HEK293 (cell line): Measurements from ENCODE around the gene PRKCE.

Source experiments
- CTCF ChIA-PET: fragments of 350-600 bp; formaldehyde crosslinking; extraction: SDS; loops from one replicate; lab custom pipeline; 2021; ENCODE audit warnings: antibody characterized with exemption; lab: Yijun Ruan, JAX
- POLR2A ChIA-PET: fragments of 300-600 bp; formaldehyde crosslinking; extraction: SDS; loops from one replicate; lab custom pipeline; 2020; ENCODE audit warnings: antibody characterized with exemption, inconsistent platforms; lab: Yijun Ruan, JAX
- H3K27ac ChIP-seq: fragments of 200-500 bp; sonication (Bioruptor generic); 2 replicates; pipeline ENCODE4 v1.5.1; 2014; ENCODE audit warnings: low read depth, low read length, control low read depth, inconsistent platforms; ENCODE audit errors: extremely low read depth
- H3K36me3 ChIP-seq, 2 experiments: fragments of 200-500 bp in 1 of 2; sonication (Bioruptor generic) in 1 of 2; 1 replicate in 1 of 2; 2 replicates in 1 of 2; pipeline ENCODE4 v1.5.1; 2014 to 2017; ENCODE audit warnings: inconsistent platforms in 2 of 2, low read length in 2 of 2; ENCODE audit not compliant: control insufficient read depth in 2 of 2, insufficient read depth in 1 of 2
- H3K4me1 ChIP-seq: fragments of 200-500 bp; sonication (Bioruptor generic); 2 replicates; pipeline ENCODE4 v1.5.1; 2014; ENCODE audit warnings: mild to moderate bottlenecking, low read length, inconsistent platforms; ENCODE audit not compliant: control insufficient read depth, insufficient read depth
- H3K4me3 ChIP-seq: 2 replicates; pipeline ENCODE4 v1.5.1; 2011; ENCODE audit warnings: low read depth, mild to moderate bottlenecking, control low read depth, low read length, moderate library complexity
- H3K9me3 ChIP-seq: fragments of 200-500 bp; sonication (Bioruptor generic); 2 replicates; pipeline ENCODE4 v1.5.1; 2014; ENCODE audit warnings: low read depth, low read length, inconsistent platforms; ENCODE audit not compliant: control insufficient read depth, insufficient read depth
- FEZF1 ChIP-seq: fragments of 450-650 bp; formaldehyde crosslinking; IDR thresholded peaks from 2 replicates; pipeline ENCODE4 v1.5.1; 2016; ENCODE audit warnings: missing biosample characterization, missing genetic modification characterization
- SALL2 ChIP-seq: fragments of 450-650 bp; formaldehyde crosslinking; IDR thresholded peaks from 2 replicates; pipeline ENCODE4 v1.5.0; 2017; ENCODE audit warnings: missing biosample characterization, mild to moderate bottlenecking, missing genetic modification characterization, borderline replicate concordance
- ZNF121 ChIP-seq: fragments of 450-650 bp; formaldehyde crosslinking; IDR thresholded peaks from 2 replicates; pipeline ENCODE4 v1.5.1; 2016; ENCODE audit warnings: missing biosample characterization, missing genetic modification characterization
- ZNF23 ChIP-seq: fragments of 450-650 bp; formaldehyde crosslinking; IDR thresholded peaks from 2 replicates; pipeline ENCODE4 v1.5.1; 2016; ENCODE audit warnings: missing biosample characterization, missing genetic modification characterization, borderline replicate concordance
- ZNF24 ChIP-seq: fragments of 450-650 bp; formaldehyde crosslinking; IDR thresholded peaks from 2 replicates; pipeline ENCODE4 v1.5.1; 2016; ENCODE audit warnings: missing biosample characterization, missing genetic modification characterization
- ZNF350 ChIP-seq: fragments of 450-650 bp; formaldehyde crosslinking; IDR thresholded peaks from 2 replicates; pipeline ENCODE4 v1.5.0; 2017; ENCODE audit warnings: missing biosample characterization, mild to moderate bottlenecking, missing genetic modification characterization
- ZNF366 ChIP-seq: fragments of 450-650 bp; formaldehyde crosslinking; conservative IDR thresholded peaks from 2 replicates; pipeline ENCODE4 v1.5.1; 2016; ENCODE audit warnings: missing biosample characterization, missing genetic modification characterization
- ZNF544 ChIP-seq: fragments of 450-650 bp; formaldehyde crosslinking; IDR thresholded peaks from 2 replicates; pipeline ENCODE4 v1.5.0; 2017; ENCODE audit warnings: missing biosample characterization, missing genetic modification characterization
- ZNF549 ChIP-seq: fragments of 450-650 bp; IDR thresholded peaks from 2 replicates; pipeline ENCODE4 v1.5.1; 2018; ENCODE audit warnings: missing biosample characterization, missing genetic modification characterization, mild to moderate bottlenecking, inconsistent platforms, moderate library complexity
- ZNF670 ChIP-seq: fragments of 450-650 bp; formaldehyde crosslinking; IDR thresholded peaks from 2 replicates; pipeline ENCODE4 v1.5.1; 2016; ENCODE audit warnings: missing biosample characterization, missing genetic modification characterization, low read depth
- ZNF792 ChIP-seq: fragments of 450-650 bp; formaldehyde crosslinking; IDR thresholded peaks from 2 replicates; pipeline ENCODE4 v1.5.1; 2016; ENCODE audit warnings: missing biosample characterization, missing genetic modification characterization
- ZNF843 ChIP-seq: fragments of 450-650 bp; formaldehyde crosslinking; IDR thresholded peaks from 2 replicates; pipeline ENCODE4 v1.5.1; 2016; ENCODE audit warnings: missing biosample characterization, missing genetic modification characterization
- TF ChIP-seq, protein P1 (sequence below): fragments of 450-650 bp; formaldehyde crosslinking; IDR thresholded peaks from 2 replicates; pipeline ENCODE4 v1.5.1; 2016; ENCODE audit warnings: missing biosample characterization, missing genetic modification characterization
- TF ChIP-seq, protein P2 (sequence below): fragments of 450-650 bp; formaldehyde crosslinking; IDR thresholded peaks from 2 replicates; pipeline ENCODE4 v1.5.1; 2016; ENCODE audit warnings: missing biosample characterization, missing genetic modification characterization
- TF ChIP-seq, protein P3 (sequence below): fragments of 450-650 bp; formaldehyde crosslinking; IDR thresholded peaks from 2 replicates; pipeline ENCODE4 v1.5.1; 2016; ENCODE audit warnings: missing biosample characterization, missing genetic modification characterization
- TF ChIP-seq, protein P4 (sequence below): fragments of 450-650 bp; formaldehyde crosslinking; IDR thresholded peaks from 2 replicates; pipeline ENCODE4 v1.5.1; 2016; ENCODE audit warnings: missing biosample characterization, missing genetic modification characterization, low read depth
- TF ChIP-seq, protein P5 (sequence below): fragments of 450-650 bp; formaldehyde crosslinking; IDR thresholded peaks from 2 replicates; pipeline ENCODE4 v1.5.1; 2016; ENCODE audit warnings: missing biosample characterization, missing genetic modification characterization
- TF ChIP-seq, protein P6 (sequence below): fragments of 450-650 bp; formaldehyde crosslinking; IDR thresholded peaks from 2 replicates; pipeline ENCODE4 v1.5.1; 2016; ENCODE audit warnings: missing biosample characterization, missing genetic modification characterization, borderline replicate concordance

Gene PRKCE

DNA sequence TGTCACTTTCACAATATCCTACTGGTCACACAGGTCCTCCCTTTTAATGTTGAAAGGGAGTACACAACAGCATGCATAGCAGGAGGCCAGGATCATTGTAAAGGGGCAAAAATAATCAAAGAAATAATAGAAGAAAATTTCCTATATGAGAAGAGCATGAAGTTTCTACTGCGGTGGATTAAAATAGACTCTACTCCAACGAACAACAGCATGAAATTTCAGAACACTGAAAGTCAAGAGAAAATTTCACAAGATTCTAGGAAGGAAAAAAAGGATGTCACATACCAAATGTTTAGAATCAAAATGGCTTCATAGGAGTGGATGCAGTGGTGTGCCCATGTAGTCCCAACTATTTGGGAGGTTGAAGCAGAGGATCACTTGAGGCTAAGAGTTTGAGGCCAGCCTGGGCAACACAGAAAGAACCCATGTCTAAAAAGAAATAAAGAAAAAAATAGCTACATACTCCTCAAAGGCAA is 573.7 kb downstream of the PRKCE start:
- no peak for TF ChIP-seq ZNF843
- TF ChIP-seq ZNF792 (tag by site-specific recombination) = no peak
- TF ChIP-seq, protein P1, sequence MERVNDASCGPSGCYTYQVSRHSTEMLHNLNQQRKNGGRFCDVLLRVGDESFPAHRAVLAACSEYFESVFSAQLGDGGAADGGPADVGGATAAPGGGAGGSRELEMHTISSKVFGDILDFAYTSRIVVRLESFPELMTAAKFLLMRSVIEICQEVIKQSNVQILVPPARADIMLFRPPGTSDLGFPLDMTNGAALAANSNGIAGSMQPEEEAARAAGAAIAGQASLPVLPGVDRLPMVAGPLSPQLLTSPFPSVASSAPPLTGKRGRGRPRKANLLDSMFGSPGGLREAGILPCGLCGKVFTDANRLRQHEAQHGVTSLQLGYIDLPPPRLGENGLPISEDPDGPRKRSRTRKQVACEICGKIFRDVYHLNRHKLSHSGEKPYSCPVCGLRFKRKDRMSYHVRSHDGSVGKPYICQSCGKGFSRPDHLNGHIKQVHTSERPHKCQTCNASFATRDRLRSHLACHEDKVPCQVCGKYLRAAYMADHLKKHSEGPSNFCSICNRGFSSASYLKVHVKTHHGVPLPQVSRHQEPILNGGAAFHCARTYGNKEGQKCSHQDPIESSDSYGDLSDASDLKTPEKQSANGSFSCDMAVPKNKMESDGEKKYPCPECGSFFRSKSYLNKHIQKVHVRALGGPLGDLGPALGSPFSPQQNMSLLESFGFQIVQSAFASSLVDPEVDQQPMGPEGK = no peak
- TF ChIP-seq FEZF1 (tag by site-specific recombination) = no peak
- no peak for TF ChIP-seq ZNF23 (tag by site-specific recombination)
- no peak for TF ChIP-seq ZNF549 (tag by site-specific recombination)
- no peak for TF ChIP-seq SALL2 (tag by site-specific recombination)
- TF ChIP-seq, protein P2, sequence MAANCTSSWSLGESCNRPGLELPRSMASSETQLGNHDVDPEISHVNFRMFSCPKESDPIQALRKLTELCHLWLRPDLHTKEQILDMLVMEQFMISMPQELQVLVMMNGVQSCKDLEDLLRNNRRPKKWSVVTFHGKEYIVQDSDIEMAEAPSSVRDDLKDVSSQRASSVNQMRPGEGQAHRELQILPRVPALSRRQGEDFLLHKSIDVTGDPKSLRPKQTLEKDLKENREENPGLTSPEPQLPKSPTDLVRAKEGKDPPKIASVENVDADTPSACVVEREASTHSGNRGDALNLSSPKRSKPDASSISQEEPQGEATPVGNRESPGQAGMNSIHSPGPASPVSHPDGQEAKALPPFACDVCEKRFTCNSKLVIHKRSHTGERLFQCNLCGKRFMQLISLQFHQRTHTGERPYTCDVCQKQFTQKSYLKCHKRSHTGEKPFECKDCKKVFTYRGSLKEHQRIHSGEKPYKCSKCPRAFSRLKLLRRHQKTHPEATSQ (tag by site-specific recombination) = no peak
- TF ChIP-seq, protein P3, sequence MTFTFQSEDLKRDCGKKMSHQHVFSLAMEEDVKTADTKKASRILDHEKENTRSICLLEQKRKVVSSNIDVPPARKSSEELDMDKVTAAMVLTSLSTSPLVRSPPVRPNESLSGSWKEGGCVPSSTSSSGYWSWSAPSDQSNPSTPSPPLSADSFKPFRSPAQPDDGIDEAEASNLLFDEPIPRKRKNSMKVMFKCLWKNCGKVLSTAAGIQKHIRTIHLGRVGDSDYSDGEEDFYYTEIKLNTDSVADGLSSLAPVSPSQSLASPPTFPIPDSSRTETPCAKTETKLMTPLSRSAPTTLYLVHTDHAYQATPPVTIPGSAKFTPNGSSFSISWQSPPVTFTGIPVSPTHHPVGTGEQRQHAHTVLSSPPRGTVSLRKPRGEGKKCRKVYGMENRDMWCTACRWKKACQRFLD (tag by site-specific recombination) = no peak
- no peak for TF ChIP-seq ZNF670
- TF ChIP-seq, protein P4, sequence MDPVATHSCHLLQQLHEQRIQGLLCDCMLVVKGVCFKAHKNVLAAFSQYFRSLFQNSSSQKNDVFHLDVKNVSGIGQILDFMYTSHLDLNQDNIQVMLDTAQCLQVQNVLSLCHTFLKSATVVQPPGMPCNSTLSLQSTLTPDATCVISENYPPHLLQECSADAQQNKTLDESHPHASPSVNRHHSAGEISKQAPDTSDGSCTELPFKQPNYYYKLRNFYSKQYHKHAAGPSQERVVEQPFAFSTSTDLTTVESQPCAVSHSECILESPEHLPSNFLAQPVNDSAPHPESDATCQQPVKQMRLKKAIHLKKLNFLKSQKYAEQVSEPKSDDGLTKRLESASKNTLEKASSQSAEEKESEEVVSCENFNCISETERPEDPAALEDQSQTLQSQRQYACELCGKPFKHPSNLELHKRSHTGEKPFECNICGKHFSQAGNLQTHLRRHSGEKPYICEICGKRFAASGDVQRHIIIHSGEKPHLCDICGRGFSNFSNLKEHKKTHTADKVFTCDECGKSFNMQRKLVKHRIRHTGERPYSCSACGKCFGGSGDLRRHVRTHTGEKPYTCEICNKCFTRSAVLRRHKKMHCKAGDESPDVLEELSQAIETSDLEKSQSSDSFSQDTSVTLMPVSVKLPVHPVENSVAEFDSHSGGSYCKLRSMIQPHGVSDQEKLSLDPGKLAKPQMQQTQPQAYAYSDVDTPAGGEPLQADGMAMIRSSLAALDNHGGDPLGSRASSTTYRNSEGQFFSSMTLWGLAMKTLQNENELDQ (tag by site-specific recombination) = no peak
- TF ChIP-seq ZNF544 = no peak
- TF ChIP-seq, protein P5, sequence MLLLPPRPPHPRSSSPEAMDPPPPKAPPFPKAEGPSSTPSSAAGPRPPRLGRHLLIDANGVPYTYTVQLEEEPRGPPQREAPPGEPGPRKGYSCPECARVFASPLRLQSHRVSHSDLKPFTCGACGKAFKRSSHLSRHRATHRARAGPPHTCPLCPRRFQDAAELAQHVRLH (tag by site-specific recombination) = no peak
- TF ChIP-seq ZNF350 (tag by site-specific recombination) = no peak
- TF ChIP-seq ZNF24 (tag by site-specific recombination) = no peak
- TF ChIP-seq ZNF366 = no peak
- no peak for TF ChIP-seq ZNF121
- TF ChIP-seq, protein P6, sequence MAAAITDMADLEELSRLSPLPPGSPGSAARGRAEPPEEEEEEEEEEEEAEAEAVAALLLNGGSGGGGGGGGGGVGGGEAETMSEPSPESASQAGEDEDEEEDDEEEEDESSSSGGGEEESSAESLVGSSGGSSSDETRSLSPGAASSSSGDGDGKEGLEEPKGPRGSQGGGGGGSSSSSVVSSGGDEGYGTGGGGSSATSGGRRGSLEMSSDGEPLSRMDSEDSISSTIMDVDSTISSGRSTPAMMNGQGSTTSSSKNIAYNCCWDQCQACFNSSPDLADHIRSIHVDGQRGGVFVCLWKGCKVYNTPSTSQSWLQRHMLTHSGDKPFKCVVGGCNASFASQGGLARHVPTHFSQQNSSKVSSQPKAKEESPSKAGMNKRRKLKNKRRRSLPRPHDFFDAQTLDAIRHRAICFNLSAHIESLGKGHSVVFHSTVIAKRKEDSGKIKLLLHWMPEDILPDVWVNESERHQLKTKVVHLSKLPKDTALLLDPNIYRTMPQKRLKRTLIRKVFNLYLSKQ (tag by site-specific recombination) = no peak
- TF ChIP-seq, all 188 proteins: peak for 0
- Histone ChIP-seq H3K36me3 (no peaks in the 10 kb centered on the region), H3K27ac (no peak overlapping the region), H3K4me1 (no peaks in the 10 kb centered on the region), H3K9me3 (no peaks in the 10 kb centered on the region), H3K4me3 (no peak overlapping the region)
- ChIA-PET CTCF (interaction anchor here (0.9 kb wide), 1 partner anchor 163 kb away, joined by 3 read pairs; no protein-coding TSS in a partner anchor), POLR2A (no interaction called here)
